B cell (primary cell): ENCODE data around the gene GPR108. TPM values are rescaled to one million over a fixed set of nuclear protein-coding genes. Genes with fewer than 3 reads are reported as not detected.

Experiments used
- ATAC-seq: fragments of 200-7000 bp; cut with Tn5 transposase; one replicate; pipeline ENCODE4 v1.10.0; 2021; ENCODE audit warnings: low read depth, mild to moderate bottlenecking, moderate number of reproducible peaks, moderate library complexity
- CTCF ChIA-PET: fragments of 350-600 bp; sonication (Branson Sonifier 250); formaldehyde crosslinking; loops from one replicate; lab custom pipeline; 2021; ENCODE audit warnings: antibody characterized with exemption, inconsistent platforms; lab: Charles Lee
- POLR2A ChIA-PET: fragments of 350-600 bp; sonication (Branson Sonifier 250); formaldehyde crosslinking; loops from one replicate; lab custom pipeline; 2021; ENCODE audit warnings: antibody characterized with exemption; lab: Charles Lee
- DNase-seq: peaks from one replicate; pipeline ENCODE4 v3.0.0; 2013
- H2AFZ ChIP-seq: 2 replicates; pipeline ENCODE4 v1.6.1; 2012; ENCODE audit warnings: mild to moderate bottlenecking, low read depth, low read length; ENCODE audit not compliant: insufficient read depth, poor library complexity, severe bottlenecking
- H3K27ac ChIP-seq, 2 donors: 1 replicate in 1 of 2; 2 replicates in 1 of 2; pipeline ENCODE4 v1.5.1; 2012 to 2013; ENCODE audit warnings: low read length in 2 of 2, mild to moderate bottlenecking in 2 of 2, moderate library complexity in 1 of 2
- H3K27me3 ChIP-seq, 4 experiments: fragments of 200-600 bp in 1 of 4; sonication (generic) in 1 of 4; replicated peaks in 1 of 4; 1 replicate in 2 of 4; 2 replicates in 2 of 4; pipeline versions ENCODE4 v1.6.1 to v1.7.0; 2013 to 2016; ENCODE audit warnings: low read length in 3 of 4, mild to moderate bottlenecking in 2 of 4, mixed read lengths in 1 of 4, moderate library complexity in 1 of 4; ENCODE audit not compliant: insufficient read depth in 4 of 4, control insufficient read depth in 3 of 4; ENCODE audit errors: control extremely low read depth in 1 of 4
- H3K36me3 ChIP-seq, 2 experiments: replicated peaks in 1 of 2; 1 replicate in 1 of 2; 2 replicates in 1 of 2; pipeline versions ENCODE4 v1.6.1 to v1.7.1; 2013; ENCODE audit warnings: low read length in 1 of 2; ENCODE audit not compliant: insufficient read depth in 2 of 2, control insufficient read depth in 1 of 2; ENCODE audit errors: control extremely low read depth in 1 of 2, extremely low read depth in 1 of 2
- H3K4me1 ChIP-seq, 2 donors: fragments of 200-600 bp in 1 of 2; sonication (generic) in 1 of 2; 1 replicate in 1 of 2; 2 replicates in 1 of 2; pipeline versions ENCODE4 v1.5.1 to v1.6.1; 2013 to 2017; ENCODE audit warnings: low read length in 2 of 2; ENCODE audit not compliant: control insufficient read depth in 2 of 2, insufficient read depth in 2 of 2
- H3K4me2 ChIP-seq: replicated peaks from 2 replicates; pipeline ENCODE3; 2012; ENCODE audit warnings: mild to moderate bottlenecking, low read depth, low read length; ENCODE audit not compliant: poor library complexity, severe bottlenecking
- H3K4me3 ChIP-seq, 5 experiments: fragments of 200-600 bp in 1 of 5; sonication (generic) in 1 of 5; 1 replicate in 3 of 5; 2 replicates in 2 of 5; pipeline versions ENCODE4 v1.5.1 to v1.7.0; 2011 to 2016; ENCODE audit warnings: low read length in 4 of 5, mild to moderate bottlenecking in 4 of 5, low read depth in 2 of 5, control low read depth in 1 of 5, moderate library complexity in 1 of 5; ENCODE audit not compliant: insufficient read depth in 1 of 5; ENCODE audit errors: control extremely low read depth in 1 of 5, extremely low read depth in 1 of 5
- H3K79me2 ChIP-seq: fragments of 200-600 bp; sonication (generic); one replicate; pipeline ENCODE4 v1.6.0; 2016; ENCODE audit warnings: low read length; ENCODE audit not compliant: control insufficient read depth, insufficient read depth
- H3K9ac ChIP-seq: fragments of 200-600 bp; sonication (generic); 2 replicates; pipeline ENCODE4 v1.6.1; 2017; ENCODE audit warnings: mild to moderate bottlenecking, low read length, moderate library complexity
- H3K9me3 ChIP-seq, 3 donors: one replicate each; pipeline versions ENCODE4 v1.6.1 to v1.7.1; 2013; ENCODE audit warnings: low read length in 2 of 3; ENCODE audit not compliant: control insufficient read depth in 2 of 3, insufficient read depth in 1 of 3; ENCODE audit errors: control extremely low read depth in 1 of 3
- H4K20me1 ChIP-seq: 2 replicates; pipeline ENCODE4 v1.6.0; 2012; ENCODE audit warnings: mild to moderate bottlenecking, low read length; ENCODE audit not compliant: insufficient read depth, control insufficient read depth, poor library complexity, severe bottlenecking
- H3K27ac Mint-ChIP-seq: one replicate; pipeline ENCODE4 v1.8.0; 2021; ENCODE audit warnings: mixed read lengths
- H3K27me3 Mint-ChIP-seq: one replicate; pipeline ENCODE4 v1.8.0; 2021; ENCODE audit warnings: mixed read lengths
- H3K4me1 Mint-ChIP-seq: one replicate; pipeline ENCODE4 v1.8.0; 2021; ENCODE audit warnings: mixed read lengths
- H3K4me3 Mint-ChIP-seq: one replicate; pipeline ENCODE4 v1.8.0; 2021; ENCODE audit warnings: mixed read lengths
- H3K9me3 Mint-ChIP-seq: one replicate; pipeline ENCODE4 v1.8.0; 2022; ENCODE audit warnings: mixed read lengths; ENCODE audit not compliant: insufficient read depth
- CTCF ChIP-seq: fragments of 200-600 bp; IDR thresholded peaks from one replicate; pipeline ENCODE4 v1.8.0; 2022; ENCODE audit warnings: antibody characterized with exemption, mild to moderate bottlenecking
- EZH2 ChIP-seq: IDR thresholded peaks from 2 replicates; pipeline ENCODE4 v1.6.1; 2012; ENCODE audit warnings: borderline replicate concordance, low read depth, mild to moderate bottlenecking, moderate library complexity, low read length; ENCODE audit not compliant: insufficient read depth, poor library complexity, severe bottlenecking
- WGBS: methylation state at CpG from one replicate; pipeline ENCODE4 v1.1.5; 2013; ENCODE audit warnings: missing lambda C conversion rate; ENCODE audit not compliant: insufficient coverage; 5-methylcytosine and 5-hydroxymethylcytosine counted together
- intact Hi-C: fragments of 100-400 bp; cut with micrococcal nuclease; formaldehyde crosslinking; loops from one replicate; pipeline ENCODE4 v1.10.0; 2022
- polyA plus RNA-seq: library from polyadenylated mRNA; depleted of rRNA; stranded (reverse); fragments of >200 nt; gene quantifications from 2 replicates; pipeline ENCODE4 v1.2.3, GENCODE V29; 2012
- total RNA-seq, 2 donors: library from RNA; stranded (reverse); fragments of 120-200 nt in 1 of 2; gene quantifications; 1 replicate in 1 of 2; 2 replicates in 1 of 2; pipeline versions ENCODE4 v1.2.3 to v1.2.4, GENCODE V29; 2013 to 2022

Gene GPR108
- total and polyA plus RNA-seq, 2 donors (not counting 1 experiment from before 2014, with no cell fraction given) = 79.0 to 82.5 TPM

GRCh38 chr19:6721773-6722172 is 15.6 kb downstream of the GPR108 start:
- ATAC-seq (peak; percentile 86), DNase-seq (peak; percentile 67)
- ChIA-PET CTCF (no interaction called here), POLR2A (interaction anchor here (1.2 kb wide), 1 partner anchor 14 kb away, joined by 4 read pairs; no protein-coding TSS in a partner anchor)
- H3K27ac ChIP-seq = peak overlapping the region; percentile 54 to 78
- H3K4me3 Mint-ChIP-seq = peak overlapping the region; percentile 35
- H3K4me3 ChIP-seq = peak overlapping the region in 1 of 5 experiments; percentile 22
- no peaks in the 10 kb centered on the region for H3K36me3 ChIP-seq
- intact Hi-C loops = loop anchor here (1.0 to 10.0 kb wide), 3 partner anchors 15 to 141 kb away; partner anchors contain the start of gene TNFSF14
- peaks cover 0 to 6% (median 0%) of the 10 kb centered on the region in 3 donors for H3K9me3 ChIP-seq
- peaks cover 48 to 51% of the 10 kb centered on the region in 2 donors for H3K4me1 ChIP-seq
- H3K4me2 ChIP-seq = peak overlapping the region; percentile 68
- peaks cover 4% of the 10 kb centered on the region for H3K79me2 ChIP-seq
- H2AFZ ChIP-seq = peak overlapping the region; percentile 12
- 35% methylated on average over 2 of the region's 5 CpGs for WGBS
- no peaks in the 10 kb centered on the region for H3K27me3 ChIP-seq
- no peaks in the 10 kb centered on the region for H4K20me1 ChIP-seq
- peaks cover 53% of the 10 kb centered on the region for H3K4me1 Mint-ChIP-seq
- no peak overlapping the region for H3K9ac ChIP-seq
- H3K27ac Mint-ChIP-seq = peak overlapping the region; percentile 88
- H3K9me3 Mint-ChIP-seq = peaks cover 3% of the 10 kb centered on the region
- H3K27me3 Mint-ChIP-seq = no peaks in the 10 kb centered on the region
- TF ChIP-seq EZH2 = no peak
- no peak for TF ChIP-seq CTCF

- Mint-ChIP-seq H3K4me1 (peaks cover 52% of the 10 kb centered on the region), H3K4me3 (peak overlapping the region; percentile 29), H3K9me3 (peaks cover 3% of the 10 kb centered on the region), H3K27ac (peak overlapping the region; percentile 88), H3K27me3 (no peaks in the 10 kb centered on the region)
- H2AFZ ChIP-seq = no peak overlapping the region
- H4K20me1 ChIP-seq = no peaks in the 10 kb centered on the region
- no peaks in the 10 kb centered on the region for H3K27me3 ChIP-seq
- ATAC-seq (no peak), DNase-seq (peak; percentile 2)
- no peaks in the 10 kb centered on the region for H3K36me3 ChIP-seq
- H3K4me2 ChIP-seq = peak overlapping the region; percentile 68
- peak overlapping the region; percentile 54 to 78 for H3K27ac ChIP-seq
- intact Hi-C loops = loop anchor here (5.0 to 10.0 kb wide), 2 partner anchors 46 to 141 kb away; partner anchors contain the start of gene TNFSF14
- TF ChIP-seq CTCF = no peak
- no peak for TF ChIP-seq EZH2
- CTCF ChIA-PET = interaction anchor here (0.7 to 1.4 kb wide), 3 partner anchors 16 to 143 kb away, joined by 3 read pairs; no protein-coding TSS in a partner anchor
- POLR2A ChIA-PET = no interaction called here
- H3K9ac ChIP-seq = no peak overlapping the region
- H3K4me3 ChIP-seq = no peak overlapping the region
- H3K79me2 ChIP-seq = peaks cover 4% of the 10 kb centered on the region
- H3K4me1 ChIP-seq = peaks cover 48 to 51% of the 10 kb centered on the region in 2 donors
- H3K9me3 ChIP-seq = peaks cover 0 to 6% (median 0%) of the 10 kb centered on the region in 3 donors
Measured at GRCh38 chr19:6721138-6721474, 16.3 kb downstream of the GPR108 start.
